BJ (cell line): ENCODE data around the gene RGS19. TPM values are rescaled to one million over a fixed set of nuclear protein-coding genes. Genes with fewer than 3 reads are reported as not detected.

Experiments used
- CTCF ChIA-PET: fragments of 350-600 bp; formaldehyde crosslinking; extraction: SDS; loops from one replicate; lab custom pipeline; 2021; ENCODE audit warnings: antibody characterized with exemption, inconsistent platforms; lab: Yijun Ruan, JAX
- POLR2A ChIA-PET: fragments of 300-600 bp; sonication (Branson Sonifier 250); formaldehyde crosslinking; extraction: SDS; loops from one replicate; lab custom pipeline; 2021; ENCODE audit warnings: antibody characterized with exemption; lab: Charles Lee
- DNase-seq: peaks from one replicate; pipeline ENCODE4 v3.0.0-alpha.2; 2011; ENCODE audit warnings: low read depth
- H3K27me3 ChIP-seq: 2 replicates; pipeline ENCODE4 v1.6.0; 2011; ENCODE audit warnings: low read length; ENCODE audit not compliant: control insufficient read depth, insufficient read depth
- H3K36me3 ChIP-seq: 2 replicates; pipeline ENCODE4 v1.5.1; 2011; ENCODE audit warnings: low read length; ENCODE audit not compliant: control insufficient read depth, insufficient read depth
- H3K4me3 ChIP-seq: 2 replicates; pipeline ENCODE4 v1.5.1; 2011; ENCODE audit warnings: low read depth, mild to moderate bottlenecking, control low read depth, low read length
- CTCF ChIP-seq: IDR thresholded peaks from 2 replicates; pipeline ENCODE4 v1.5.1; 2011; ENCODE audit warnings: low read depth, mild to moderate bottlenecking, control low read depth, inconsistent platforms, low read length, moderate library complexity; ENCODE audit not compliant: insufficient read depth
- polyA plus RNA-seq: library from polyadenylated mRNA; depleted of rRNA; stranded (reverse); fragments of >200 nt; gene quantifications from 2 replicates; pipeline ENCODE4 v1.2.3, GENCODE V29; 2011

RGS19 gene
- polyA plus RNA-seq, 1 experiment = 14.5 TPM

- DNase-seq = no peak
- POLR2A ChIA-PET = no interaction called here
- no peaks in the 10 kb centered on the region for H3K36me3 ChIP-seq
- no peak for TF ChIP-seq CTCF
- H3K27me3 ChIP-seq = peaks cover 24% of the 10 kb centered on the region
- CTCF ChIA-PET = interaction anchor here (1.5 kb wide), 1 partner anchor 17 kb away, joined by 6 read pairs; no protein-coding TSS in a partner anchor
- no peak overlapping the region for H3K4me3 ChIP-seq
Observed at GRCh38 chr20:64100566-64100888, 21.2 kb upstream of the RGS19 start.

- ChIA-PET POLR2A (no interaction called here), CTCF (interaction anchor here (0.6 to 1.0 kb wide), 2 partner anchors 10 to 1304 kb away, joined by 3 read pairs; partner anchors contain the start of gene MRGBP)
- Histone ChIP-seq H3K27me3 (peaks cover 24% of the 10 kb centered on the region), H3K36me3 (no peaks in the 10 kb centered on the region), H3K4me3 (no peak overlapping the region)
- no peak for TF ChIP-seq CTCF
- DNase-seq = no peak
Observed at GRCh38 chr20:64099880-64100565, 20.7 kb upstream of the RGS19 start.

- peaks cover 24% of the 10 kb centered on the region for H3K27me3 ChIP-seq
- no peak for DNase-seq
- no peak overlapping the region for H3K4me3 ChIP-seq
- no peaks in the 10 kb centered on the region for H3K36me3 ChIP-seq
- TF ChIP-seq CTCF = no peak
- POLR2A ChIA-PET = no interaction called here
- CTCF ChIA-PET = interaction anchor here (0.6 to 1.0 kb wide), 2 partner anchors 11 to 1303 kb away, joined by 3 read pairs; partner anchors contain the start of gene MRGBP
Observed at GRCh38 chr20:64099086-64099786, 19.9 kb upstream of the RGS19 start.

GRCh38 chr20:64098471-64099013 lies 19.2 kb upstream of the RGS19 start:
- DNase-seq = no peak
- no peak for TF ChIP-seq CTCF
- Histone ChIP-seq H3K4me3 (no peak overlapping the region), H3K36me3 (no peaks in the 10 kb centered on the region), H3K27me3 (peaks cover 22% of the 10 kb centered on the region)
- ChIA-PET POLR2A (no interaction called here), CTCF (no interaction called here)

- DNase-seq = no peak
- ChIA-PET POLR2A (no interaction called here), CTCF (interaction anchor here (1.2 kb wide), 1 partner anchor 24 kb away, joined by 4 read pairs; no protein-coding TSS in a partner anchor)
- no peak overlapping the region for H3K4me3 ChIP-seq
- no peak for TF ChIP-seq CTCF
- H3K36me3 ChIP-seq = no peaks in the 10 kb centered on the region
- peaks cover 17% of the 10 kb centered on the region for H3K27me3 ChIP-seq
Observed at GRCh38 chr20:64096535-64096934, 17.2 kb upstream of the RGS19 start.
